NCI-H748 (cell line): ENCODE measurements around the gene TMIGD2.
"Not testable (repeated sequence)": the region's sequence is repeated elsewhere in the genome, so short reads cannot be mapped to it uniquely, and the experiment has no call there.

Experiments used
- DNase-seq: peaks from one replicate; lab custom pipeline; 2025; ENCODE audit not compliant: unreplicated experiment; lab: John Stamatoyannopoulos, UW

Gene TMIGD2

GRCh38 chr19:4268816-4269430 is 33.3 kb downstream of the TMIGD2 start:
- DNase-seq: no peak

GRCh38 chr19:4267901-4268815 is 34.0 kb downstream of the TMIGD2 start:
- no peak for DNase-seq

DNA sequence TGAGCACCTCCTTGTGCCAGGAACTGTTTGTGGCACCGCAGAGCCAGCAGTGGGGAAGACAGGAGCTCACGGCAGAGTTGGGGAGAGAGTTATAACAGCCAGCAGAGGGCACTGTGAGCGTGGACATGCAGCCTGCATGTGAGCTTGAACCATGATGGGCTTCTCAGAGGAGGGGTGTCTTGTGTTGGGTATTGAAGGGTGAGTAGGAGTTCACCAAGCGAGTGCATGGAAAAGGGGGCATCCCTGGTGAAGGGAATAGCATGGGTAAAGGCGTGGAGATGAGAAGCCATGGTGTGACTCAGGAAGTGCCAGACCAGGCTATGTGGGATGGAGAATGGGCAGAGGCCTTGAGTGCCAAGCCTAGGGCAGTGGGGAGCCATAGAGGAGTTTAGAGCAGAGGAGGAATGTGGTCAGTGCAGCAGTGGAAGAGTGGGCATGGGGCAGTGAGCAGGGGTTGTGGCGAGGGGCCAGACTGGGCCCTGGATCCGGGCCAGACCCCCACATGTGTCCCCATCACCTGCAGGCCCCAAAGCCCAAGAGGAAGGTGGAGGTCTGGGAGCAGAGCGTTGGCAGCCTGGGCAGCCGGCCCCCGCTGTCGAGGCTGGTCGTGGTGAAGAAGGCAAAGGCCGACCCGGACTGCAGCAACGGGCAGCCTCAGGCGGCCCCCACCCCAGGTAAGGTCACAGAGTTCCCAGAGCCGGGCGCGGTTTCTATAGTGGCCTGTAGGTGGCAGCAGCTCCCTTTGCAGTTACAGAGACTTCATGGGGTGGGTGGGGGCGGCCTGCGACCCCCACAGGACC is 34.9 kb downstream of the TMIGD2 start:
- DNase-seq: peak; percentile 43

GRCh38 chr19:4266253-4267000 is 35.8 kb downstream of the TMIGD2 start:
- DNase-seq: no peak

- no peak for DNase-seq
Observed at GRCh38 chr19:4264812-4265211, 37.4 kb downstream of the TMIGD2 start.

- DNase-seq: no peak
Observed at GRCh38 chr19:4260613-4261191, 41.5 kb downstream of the TMIGD2 start.

GRCh38 chr19:4258181-4258580 is 44.0 kb downstream of the TMIGD2 start:
- no peak for DNase-seq

GRCh38 chr19:4257025-4257424 is 45.2 kb downstream of the TMIGD2 start:
- no peak for DNase-seq

GRCh38 chr19:4256563-4256962 is 45.6 kb downstream of the TMIGD2 start:
- DNase-seq: no peak

GRCh38 chr19:4246767-4247593 is 55.2 kb downstream of the TMIGD2 start, which contains the start of gene YJU2:
Gene YJU2 (plus strand): TSS chr19:4247080. CDS start chr19:4247147, 67 bp downstream.
- DNase-seq: peak; percentile 98

GRCh38 chr19:4245938-4246337 is 56.3 kb downstream of the TMIGD2 start:
- DNase-seq: not testable (repeated sequence)
